Esophagus muscularis mucosa (tissue), 4 donors: ENCODE results near the gene TNRC6C. TPM values are rescaled to one million over a fixed set of nuclear protein-coding genes. Genes with fewer than 3 reads are reported as not detected.

Source experiments
- DNase-seq: peaks from one replicate; pipeline ENCODE4 v3.0.0-alpha.2; 2017; ENCODE audit errors: extremely low spot score
- H3K27ac ChIP-seq, 4 donors: fragments of 200-600 bp; sonication (generic); replicated peaks in 1 of 4; 1 replicate in 3 of 4; 2 replicates in 1 of 4; pipeline ENCODE4 v1.5.1; 2016 to 2019; ENCODE audit warnings: mild to moderate bottlenecking in 1 of 4
- H3K27me3 ChIP-seq, 4 donors: fragments of 200-600 bp; sonication (generic); one replicate each; pipeline versions ENCODE4 v1.5.1 to v1.6.0; 2016 to 2019
- H3K36me3 ChIP-seq, 4 donors: fragments of 200-600 bp; sonication (generic); one replicate each; pipeline ENCODE4 v1.5.1; 2016 to 2019
- H3K4me1 ChIP-seq, 4 donors: fragments of 200-600 bp; sonication (generic); one replicate each; pipeline ENCODE4 v1.5.1; 2016 to 2019
- H3K4me3 ChIP-seq, 4 donors: fragments of 200-600 bp; sonication (generic); 1 replicate in 2 of 4; 2 replicates in 2 of 4; pipeline ENCODE4 v1.5.1; 2016 to 2019; ENCODE audit warnings: mild to moderate bottlenecking in 4 of 4, moderate library complexity in 1 of 4
- H3K9me3 ChIP-seq, 4 donors: fragments of 200-600 bp; sonication (generic); 1 replicate in 3 of 4; 2 replicates in 1 of 4; pipeline ENCODE4 v1.5.1; 2016 to 2019
- EP300 ChIP-seq: sonication (generic); formaldehyde crosslinking; IDR thresholded peaks from one replicate; pipeline ENCODE4 v1.6.1; 2017; ENCODE audit warnings: antibody characterized with exemption
- POLR2A ChIP-seq: fragments of 450-650 bp; IDR thresholded peaks from one replicate; pipeline ENCODE4 v1.6.1; 2017; ENCODE audit warnings: antibody characterized with exemption, moderate library complexity, mild to moderate bottlenecking, low read depth
- POLR2AphosphoS5 ChIP-seq, 2 donors: sonication (generic); formaldehyde crosslinking; IDR thresholded peaks; one replicate each; pipeline ENCODE4 v1.6.1; 2017; ENCODE audit warnings: antibody characterized with exemption in 2 of 2
- WGBS: methylation state at CpG from one replicate; pipeline ENCODE4 v1.1.5; 2018; 5-methylcytosine and 5-hydroxymethylcytosine counted together
- intact Hi-C: fragments of 100-400 bp; cut with DNase I; formaldehyde crosslinking; loops from one replicate; pipeline ENCODE4 v1.15.1; 2023
- total RNA-seq, 4 donors: library from RNA; depleted of rRNA; stranded (reverse); fragments of >200 nt; gene quantifications; one replicate each; pipeline versions ENCODE4 v1.1.0 to v1.2.1, GENCODE V29; 2016
- TF ChIP-seq, protein P1 (sequence below), 3 experiments: fragments of 200-600 bp in 2 of 3; fragments of 450-650 bp in 1 of 3; sonication (generic) in 2 of 3; IDR thresholded peaks; one replicate each; pipeline ENCODE4 v1.5.1; 2017 to 2019; ENCODE audit warnings: antibody characterized with exemption in 3 of 3, mild to moderate bottlenecking in 2 of 3, moderate library complexity in 1 of 3

The TNRC6C gene
- total RNA-seq, 4 donors from 2014 or later: 21.4 to 31.6 (median 29.0) TPM

DNA sequence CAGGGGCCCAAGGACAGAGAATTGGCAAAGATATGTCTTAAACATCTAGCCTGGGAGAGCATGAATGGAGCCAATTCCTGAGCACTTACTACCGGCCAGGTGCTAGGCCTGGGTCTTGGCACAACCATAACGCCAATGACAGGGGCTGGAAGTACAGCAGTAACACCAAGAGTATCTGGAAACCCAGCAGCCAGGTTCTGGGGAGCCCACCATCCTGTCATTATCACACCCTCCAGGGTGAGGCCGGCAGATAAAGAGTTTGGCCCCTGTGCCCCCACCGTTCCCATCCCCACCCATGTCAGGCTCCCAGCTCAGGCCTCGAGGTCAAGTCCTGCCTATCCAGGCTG, 171.6 kb downstream of the TNRC6C start:
- peaks cover 0 to 12% (median 9%) of the 10 kb centered on the region in 4 donors for H3K36me3 ChIP-seq
- peaks cover 5 to 59% (median 14%) of the 10 kb centered on the region in 4 donors for H3K27me3 ChIP-seq
- no peak for TF ChIP-seq EP300
- TF ChIP-seq POLR2AphosphoS5 (IDR thresholded peaks at IDR 0.05): no peak
- TF ChIP-seq, protein P1, sequence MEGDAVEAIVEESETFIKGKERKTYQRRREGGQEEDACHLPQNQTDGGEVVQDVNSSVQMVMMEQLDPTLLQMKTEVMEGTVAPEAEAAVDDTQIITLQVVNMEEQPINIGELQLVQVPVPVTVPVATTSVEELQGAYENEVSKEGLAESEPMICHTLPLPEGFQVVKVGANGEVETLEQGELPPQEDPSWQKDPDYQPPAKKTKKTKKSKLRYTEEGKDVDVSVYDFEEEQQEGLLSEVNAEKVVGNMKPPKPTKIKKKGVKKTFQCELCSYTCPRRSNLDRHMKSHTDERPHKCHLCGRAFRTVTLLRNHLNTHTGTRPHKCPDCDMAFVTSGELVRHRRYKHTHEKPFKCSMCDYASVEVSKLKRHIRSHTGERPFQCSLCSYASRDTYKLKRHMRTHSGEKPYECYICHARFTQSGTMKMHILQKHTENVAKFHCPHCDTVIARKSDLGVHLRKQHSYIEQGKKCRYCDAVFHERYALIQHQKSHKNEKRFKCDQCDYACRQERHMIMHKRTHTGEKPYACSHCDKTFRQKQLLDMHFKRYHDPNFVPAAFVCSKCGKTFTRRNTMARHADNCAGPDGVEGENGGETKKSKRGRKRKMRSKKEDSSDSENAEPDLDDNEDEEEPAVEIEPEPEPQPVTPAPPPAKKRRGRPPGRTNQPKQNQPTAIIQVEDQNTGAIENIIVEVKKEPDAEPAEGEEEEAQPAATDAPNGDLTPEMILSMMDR (IDR thresholded peaks at IDR 0.05): no peak
- peak overlapping the region in 1 of 4 donors; percentile 41 for H3K4me3 ChIP-seq
- H3K4me1 ChIP-seq: peaks cover 59 to 88% (median 80%) of the 10 kb centered on the region in 4 donors
- WGBS: 59% methylated on average over 3 of the region's 5 CpGs
- intact Hi-C loops: no loop called here
- DNase-seq: no peak
- no peaks in the 10 kb centered on the region for H3K9me3 ChIP-seq
- peak overlapping the region in 3 of 4 donors; percentile 10 to 76 (median 71) for H3K27ac ChIP-seq

DNA sequence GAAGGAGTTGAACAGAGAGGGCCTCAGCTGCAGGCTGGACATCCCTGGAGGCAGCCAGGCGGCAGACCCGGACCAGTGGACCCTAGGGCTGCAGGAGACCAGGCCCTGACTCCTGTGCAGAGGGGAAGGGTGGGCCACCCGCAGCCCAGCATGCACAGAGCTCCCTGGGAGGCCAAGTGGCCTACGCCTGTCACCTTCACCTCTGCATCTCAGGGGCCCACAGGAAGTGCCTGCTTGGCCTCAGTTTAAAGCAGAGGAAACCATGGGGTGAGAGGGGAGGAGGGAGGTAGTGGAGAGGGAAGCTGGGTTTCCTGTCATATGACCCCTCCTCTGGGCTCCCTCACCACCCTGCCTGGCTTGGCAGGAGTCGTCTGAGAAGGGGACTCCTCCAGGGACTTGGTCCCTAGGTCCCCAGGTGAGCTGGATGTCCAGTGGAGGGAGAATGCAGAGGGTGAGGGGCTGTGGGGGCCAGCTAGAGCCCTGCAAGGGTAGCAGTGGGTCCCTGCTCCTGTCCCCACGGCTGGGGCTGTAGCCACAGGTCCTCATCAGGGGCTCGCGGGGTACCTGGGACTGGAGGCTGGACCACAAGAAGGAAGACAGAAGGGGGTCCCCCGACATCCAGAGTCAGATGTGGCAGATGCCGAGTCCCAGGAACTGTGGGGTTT, 172.1 kb downstream of the TNRC6C start, which contains the start of gene TMC8:
TMC8 (plus strand) TSS at position 335 of the 665 bp plus-strand sequence. CDS start 818 bp downstream, outside the sequence.
- Histone ChIP-seq H3K4me1 (peaks cover 54 to 83% (median 75%) of the 10 kb centered on the region in 4 donors), H3K36me3 (peaks cover 0 to 7% (median 4%) of the 10 kb centered on the region in 4 donors), H3K27ac (peak within 1 kb of the TSS in 3 of 4 donors; percentile 71 to 86 (median 76)), H3K27me3 (peaks cover 5 to 59% (median 14%) of the 10 kb centered on the region in 4 donors), H3K4me3 (peak within 1 kb of the TSS; percentile 31 to 45 (median 42)), H3K9me3 (no peaks in the 10 kb centered on the region)
- WGBS: 67% methylated on average over 7 of the region's 10 CpGs
- intact Hi-C loops: no loop called here
- TF ChIP-seq POLR2A: no peak
- TF ChIP-seq, protein P1 (IDR thresholded peaks at IDR 0.05): no peak
- TF ChIP-seq EP300: no peak
- TF ChIP-seq POLR2AphosphoS5 (IDR thresholded peaks at IDR 0.05): peak in 1 of 2 donors; percentile 8
- no peak for DNase-seq

DNA sequence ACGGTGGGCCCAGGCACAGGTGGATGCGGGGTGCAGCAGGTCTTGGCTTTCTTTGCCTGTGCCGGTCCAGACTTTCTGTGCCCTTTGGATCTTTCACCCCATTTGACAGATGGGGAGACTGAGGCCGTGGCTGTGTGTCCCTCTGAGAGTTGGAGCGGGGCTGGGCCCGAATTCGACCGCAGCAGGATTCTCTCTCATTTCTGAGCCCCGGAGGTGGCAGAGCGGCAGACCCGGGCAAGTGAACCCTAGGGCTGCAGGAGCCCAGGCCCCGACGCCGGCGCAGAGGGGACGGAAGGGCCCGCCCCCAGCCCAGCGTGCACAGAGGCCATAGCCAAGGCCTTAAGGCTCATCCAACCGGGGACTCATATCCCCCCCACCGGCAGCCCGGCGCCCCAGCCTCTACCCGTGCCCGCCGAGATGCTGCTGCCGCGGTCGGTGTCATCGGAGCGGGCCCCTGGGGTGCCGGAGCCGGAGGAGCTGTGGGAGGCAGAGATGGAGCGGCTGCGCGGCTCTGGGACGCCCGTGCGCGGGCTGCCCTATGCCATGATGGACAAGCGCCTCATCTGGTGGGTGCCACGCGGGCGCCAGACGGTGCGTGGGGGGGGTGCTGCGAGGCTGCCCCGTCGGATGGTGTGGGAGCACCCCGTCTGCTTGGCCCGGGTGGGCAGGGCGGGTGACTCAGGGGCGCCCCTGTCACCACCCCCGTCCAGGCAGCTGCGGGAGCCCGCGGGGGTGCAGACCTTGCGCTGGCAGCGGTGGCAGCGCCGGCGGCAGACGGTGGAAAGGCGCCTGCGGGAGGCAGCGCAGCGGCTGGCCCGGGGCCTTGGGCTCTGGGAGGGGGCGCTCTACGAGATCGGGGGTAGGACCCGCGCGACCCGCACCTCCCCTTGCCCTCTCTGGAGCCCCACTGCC, 172.9 kb downstream of the TNRC6C start:
- WGBS: 26% methylated on average over 26 of the region's 74 CpGs
- Histone ChIP-seq H3K4me1 (peaks cover 46 to 74% (median 67%) of the 10 kb centered on the region in 4 donors), H3K27me3 (peaks cover 5 to 58% (median 14%) of the 10 kb centered on the region in 4 donors), H3K4me3 (peak overlapping the region; percentile 31 to 45 (median 42)), H3K36me3 (no peaks in the 10 kb centered on the region), H3K9me3 (no peaks in the 10 kb centered on the region), H3K27ac (no peak overlapping the region)
- TF ChIP-seq POLR2AphosphoS5 (IDR thresholded peaks at IDR 0.05) (no peak), POLR2A (no peak), EP300 (no peak)
- TF ChIP-seq, protein P1 (IDR thresholded peaks at IDR 0.05): no peak
- DNase-seq: no peak
- intact Hi-C loops: no loop called here

DNA sequence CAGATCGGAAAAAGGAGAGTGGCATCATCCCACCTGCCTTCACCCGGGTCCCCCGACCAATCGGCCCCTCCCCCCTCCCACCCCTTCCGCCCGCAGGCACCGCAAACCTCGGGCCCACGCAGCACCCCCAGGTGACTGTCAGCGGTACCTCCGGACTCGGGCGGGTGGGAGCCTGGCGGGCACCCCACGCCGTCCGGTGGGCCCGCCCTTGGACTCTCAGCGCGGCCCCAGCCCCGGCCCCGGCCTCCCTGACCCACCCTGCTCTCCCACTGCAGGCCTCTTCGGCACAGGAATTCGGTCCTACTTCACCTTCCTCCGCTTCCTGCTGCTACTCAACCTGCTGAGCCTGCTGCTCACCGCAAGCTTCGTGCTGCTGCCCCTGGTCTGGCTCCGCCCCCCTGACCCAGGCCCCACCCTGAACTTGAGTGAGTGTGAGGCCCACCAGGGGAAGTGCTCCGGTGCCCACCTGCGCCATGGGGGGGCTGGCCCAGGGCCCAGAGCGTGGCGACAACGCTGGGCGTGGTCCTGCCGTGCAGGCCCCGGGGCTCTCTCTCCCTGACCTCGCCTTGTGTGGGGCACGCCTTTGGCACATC, 173.7 kb downstream of the TNRC6C start:
- Histone ChIP-seq H3K27me3 (peaks cover 5 to 50% (median 14%) of the 10 kb centered on the region in 4 donors), H3K27ac (no peak overlapping the region), H3K4me3 (peak overlapping the region; percentile 31 to 45 (median 42)), H3K9me3 (no peaks in the 10 kb centered on the region), H3K4me1 (peaks cover 38 to 67% (median 59%) of the 10 kb centered on the region in 4 donors), H3K36me3 (no peaks in the 10 kb centered on the region)
- DNase-seq: no peak
- 47% methylated on average over 26 of the region's 38 CpGs for WGBS
- TF ChIP-seq EP300 (no peak), POLR2A (no peak), POLR2AphosphoS5 (IDR thresholded peaks at IDR 0.05) (no peak)
- TF ChIP-seq, protein P1 (IDR thresholded peaks at IDR 0.05): no peak
- intact Hi-C loops: no loop called here
